OCI-LY1 (cell line): ENCODE results near the gene TSPYL4.

ENCODE experiments used
- H2AFZ ChIP-seq: fragments of 200-600 bp; sonication (generic), shearing (Covaris generic); 2 replicates; pipeline ENCODE4 v1.6.0; 2014; ENCODE audit warnings: antibody characterized with exemption, mild to moderate bottlenecking, low read length
- H3F3A ChIP-seq: fragments of 200-600 bp; sonication (generic), shearing (Covaris generic); 2 replicates; pipeline ENCODE4 v1.6.0; 2014; ENCODE audit warnings: mild to moderate bottlenecking, antibody characterized with exemption, low read length, moderate library complexity; ENCODE audit not compliant: insufficient read depth
- H3K27ac ChIP-seq: fragments of 200-600 bp; sonication (generic); 2 replicates; pipeline ENCODE4 v1.5.1; 2014; ENCODE audit warnings: low read length, mixed run types, mild to moderate bottlenecking, low read depth; ENCODE audit not compliant: poor library complexity, severe bottlenecking
- H3K27me3 ChIP-seq: fragments of 200-600 bp; sonication (generic); 2 replicates; pipeline ENCODE4 v1.6.0; 2014; ENCODE audit warnings: antibody characterized with exemption, mild to moderate bottlenecking, low read length, moderate library complexity; ENCODE audit not compliant: insufficient read depth
- H3K36me3 ChIP-seq: fragments of 200-600 bp; sonication (generic); 2 replicates; pipeline ENCODE4 v1.6.1; 2014; ENCODE audit warnings: mild to moderate bottlenecking, antibody characterized with exemption, low read length, moderate library complexity, mixed read lengths; ENCODE audit not compliant: insufficient read depth
- H3K4me1 ChIP-seq: fragments of 200-600 bp; sonication (generic); 2 replicates; pipeline ENCODE4 v1.5.1; 2014; ENCODE audit warnings: mild to moderate bottlenecking, low read length, moderate library complexity; ENCODE audit not compliant: insufficient read depth, severe bottlenecking
- H3K4me2 ChIP-seq: fragments of 200-600 bp; sonication (generic), shearing (Covaris generic); 2 replicates; pipeline ENCODE4 v1.6.1; 2014; ENCODE audit warnings: low read length
- H3K4me3 ChIP-seq: fragments of 200-600 bp; sonication (generic); 2 replicates; pipeline ENCODE4 v1.5.1; 2014; ENCODE audit warnings: low read length, low read depth, mild to moderate bottlenecking, mixed read lengths; ENCODE audit not compliant: poor library complexity, severe bottlenecking
- H3K79me2 ChIP-seq: fragments of 200-600 bp; shearing (Covaris generic); 2 replicates; pipeline ENCODE4 v1.6.1; 2016; ENCODE audit warnings: mixed run types, low read length, mixed read lengths; ENCODE audit not compliant: insufficient read depth
- H3K9ac ChIP-seq: fragments of 200-600 bp; sonication (generic), shearing (Covaris generic); 2 replicates; pipeline ENCODE4 v1.6.1; 2014; ENCODE audit warnings: mild to moderate bottlenecking, low read length, mixed read lengths
- H3K9me2 ChIP-seq: fragments of 200-600 bp; sonication (generic), shearing (Covaris generic); 2 replicates; pipeline ENCODE4 v1.6.1; 2014; ENCODE audit warnings: low read depth, mild to moderate bottlenecking, low read length, mixed read lengths
- H3K9me3 ChIP-seq: fragments of 200-600 bp; shearing (Covaris generic); 2 replicates; pipeline ENCODE4 v1.6.1; 2014; ENCODE audit warnings: low read length, mixed read lengths
- H4K20me1 ChIP-seq: fragments of 200-600 bp; sonication (generic), shearing (Covaris generic); 2 replicates; pipeline ENCODE4 v1.6.0; 2016; ENCODE audit warnings: mild to moderate bottlenecking, low read length; ENCODE audit not compliant: insufficient read depth
- CTCF ChIP-seq: fragments of 200-600 bp; sonication (generic), shearing (Covaris generic); IDR thresholded peaks from 2 replicates; pipeline ENCODE4 v1.5.1; 2017; ENCODE audit warnings: mild to moderate bottlenecking, antibody characterized with exemption, low read length, moderate library complexity, mixed read lengths
- EZH2 ChIP-seq: fragments of 200-600 bp; sonication (generic), shearing (Covaris generic); IDR thresholded peaks from 2 replicates; pipeline ENCODE4 v1.8.0; 2017; ENCODE audit warnings: borderline replicate concordance, mixed run types, mild to moderate bottlenecking, antibody characterized with exemption, low read length, moderate library complexity, mixed read lengths

Gene TSPYL4

GRCh38 chr6:116263353-116263752 lies 9.5 kb upstream of the TSPYL4 start:
- Histone ChIP-seq H3K4me3 (no peak overlapping the region), H3K9me3 (no peaks in the 10 kb centered on the region), H3K9me2 (no peaks in the 10 kb centered on the region), H2AFZ (no peak overlapping the region), H3K4me1 (no peaks in the 10 kb centered on the region), H3K9ac (no peak overlapping the region), H3K79me2 (no peaks in the 10 kb centered on the region), H3F3A (no peaks in the 10 kb centered on the region), H4K20me1 (no peaks in the 10 kb centered on the region), H3K4me2 (no peak overlapping the region), H3K27me3 (no peaks in the 10 kb centered on the region), H3K27ac (no peak overlapping the region), H3K36me3 (no peaks in the 10 kb centered on the region)
- TF ChIP-seq CTCF (no peak), EZH2 (no peak)

- Histone ChIP-seq H3K9me3 (no peaks in the 10 kb centered on the region), H3F3A (no peaks in the 10 kb centered on the region), H3K4me2 (no peak overlapping the region), H3K79me2 (peaks cover 7% of the 10 kb centered on the region; the same call in 1 of the 2 replicates), H3K9ac (no peak overlapping the region), H3K4me3 (no peak overlapping the region), H3K36me3 (no peaks in the 10 kb centered on the region), H4K20me1 (no peaks in the 10 kb centered on the region), H3K27me3 (no peaks in the 10 kb centered on the region), H3K27ac (no peak overlapping the region), H3K4me1 (peaks cover 15% of the 10 kb centered on the region), H3K9me2 (no peaks in the 10 kb centered on the region), H2AFZ (no peak overlapping the region)
- no peak for TF ChIP-seq CTCF
- TF ChIP-seq EZH2, result no peak
Measured at GRCh38 chr6:116258520-116258919, 4.6 kb upstream of the TSPYL4 start.

GRCh38 chr6:116256694-116257093 lies 2.8 kb upstream of the TSPYL4 start:
- H3K27me3 ChIP-seq, result no peaks in the 10 kb centered on the region
- no peak overlapping the region for H3K9ac ChIP-seq
- H3K4me1 ChIP-seq, result peaks cover 32% of the 10 kb centered on the region
- H4K20me1 ChIP-seq, result no peaks in the 10 kb centered on the region
- no peak overlapping the region for H2AFZ ChIP-seq
- TF ChIP-seq EZH2 (no peak), CTCF (no peak)
- peaks cover 9% of the 10 kb centered on the region; the same call in 1 of the 2 replicates for H3K36me3 ChIP-seq
- H3F3A ChIP-seq, result no peaks in the 10 kb centered on the region
- no peak overlapping the region for H3K27ac ChIP-seq
- H3K9me3 ChIP-seq, result no peaks in the 10 kb centered on the region
- no peak overlapping the region for H3K4me3 ChIP-seq
- no peak overlapping the region for H3K4me2 ChIP-seq
- peaks cover 12% of the 10 kb centered on the region; the same call in 1 of the 2 replicates for H3K79me2 ChIP-seq
- H3K9me2 ChIP-seq, result no peaks in the 10 kb centered on the region
